ENCODE results near the gene IGLON5.
A peak's percentile ranks its signal among the peaks of the same experiment; 100 is the strongest.

Gene IGLON5

DNA sequence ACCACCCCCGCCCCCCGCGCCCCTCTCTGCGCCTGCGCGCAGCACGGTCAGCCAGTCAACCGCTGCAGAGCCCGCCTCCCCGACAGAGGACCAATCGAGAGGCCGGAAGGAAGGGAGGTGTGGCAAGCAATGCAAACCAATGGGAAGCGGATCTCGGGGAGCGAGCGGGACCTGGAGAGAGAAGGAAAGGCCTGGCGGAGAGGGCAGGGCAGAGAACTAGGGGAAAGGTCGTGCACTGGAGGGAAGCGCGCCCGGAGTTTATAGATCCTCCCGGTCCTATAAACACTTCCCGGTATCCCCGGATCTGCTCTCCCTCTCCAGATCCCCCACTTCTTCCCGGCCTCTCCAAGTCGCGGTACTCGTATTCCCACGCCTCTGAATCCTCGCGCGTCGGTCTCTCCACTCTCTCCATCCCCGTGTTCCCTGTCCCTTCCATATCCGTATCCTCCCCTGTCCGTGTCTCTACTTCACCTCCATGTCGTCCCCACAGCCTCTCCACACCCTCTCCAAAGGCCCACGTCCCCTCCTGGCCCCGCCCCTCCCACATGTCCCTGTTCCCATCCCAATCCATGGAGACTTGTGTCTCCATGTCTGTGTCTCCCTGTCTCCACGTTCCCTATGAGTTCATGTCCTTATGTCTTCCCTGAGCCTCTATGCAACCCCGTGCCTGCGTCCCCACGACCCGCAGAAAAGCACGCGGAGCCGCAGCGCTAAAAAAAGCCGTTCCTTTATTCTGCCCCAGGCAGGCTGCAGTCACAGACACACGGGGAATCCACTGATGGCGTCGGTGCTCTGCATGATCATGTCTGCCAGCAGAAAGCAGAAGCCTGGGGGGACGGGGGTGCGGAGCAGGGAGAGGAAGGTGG is 55.2 kb downstream of the IGLON5 start:
- peak; percentile 99 for DNase-seq

DNA sequence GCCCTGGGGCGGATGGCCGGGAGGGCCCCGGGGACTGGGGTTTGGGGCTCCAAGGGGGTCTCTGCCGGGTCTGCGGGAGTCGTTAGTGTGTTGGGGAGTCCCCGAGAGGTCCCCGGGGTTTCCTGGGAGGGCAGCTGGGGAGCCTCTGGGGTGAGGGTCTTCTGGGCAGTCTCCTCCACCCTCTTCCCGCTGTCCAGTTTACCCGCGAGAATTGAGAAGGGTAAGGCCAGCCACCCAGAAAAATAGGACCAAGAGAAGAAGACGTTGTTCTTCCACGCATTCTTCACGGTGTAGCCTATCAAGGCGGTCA is 55.8 kb downstream of the IGLON5 start:
- DNase-seq, result no peak

DNA sequence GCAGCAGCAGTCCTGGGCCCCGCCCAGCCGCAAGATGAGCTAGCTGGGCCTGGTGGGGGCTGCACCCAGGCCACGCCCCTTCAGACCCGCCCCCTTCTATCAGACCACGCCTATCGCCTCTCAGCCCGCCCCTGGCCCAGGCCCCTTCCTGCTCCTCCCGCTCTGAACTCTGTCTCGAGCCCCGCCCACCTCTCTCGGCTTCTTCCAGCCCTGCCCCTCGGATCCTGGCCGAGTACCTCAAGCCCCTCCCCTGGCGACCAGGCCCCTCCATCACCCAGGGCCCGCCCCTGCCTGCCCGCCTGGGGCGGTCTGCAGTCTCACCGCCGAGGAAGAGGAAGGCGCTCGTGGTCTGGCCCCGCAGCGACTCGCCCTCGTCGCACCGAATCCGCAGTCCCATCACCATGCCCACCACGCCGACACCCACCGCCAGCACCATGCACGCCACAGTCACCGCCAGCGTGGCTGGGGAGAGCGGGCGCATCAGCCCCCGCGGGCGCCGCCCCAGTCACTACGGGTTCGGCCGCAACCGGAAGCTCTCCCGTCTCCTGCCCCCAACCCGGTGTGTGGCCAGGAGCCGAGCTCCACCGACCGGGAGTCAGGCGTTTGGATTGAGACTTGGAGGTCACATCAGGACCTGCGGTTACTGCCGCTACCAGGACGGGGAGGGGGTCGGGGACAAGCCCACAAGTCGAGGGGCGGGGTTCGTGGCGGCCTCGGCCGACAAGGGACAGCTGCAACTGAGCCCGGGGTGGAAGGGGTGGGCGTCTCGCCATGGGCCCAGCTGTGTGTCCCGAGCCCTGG is 56.3 kb downstream of the IGLON5 start:
- peak; percentile 100 for DNase-seq

DNA sequence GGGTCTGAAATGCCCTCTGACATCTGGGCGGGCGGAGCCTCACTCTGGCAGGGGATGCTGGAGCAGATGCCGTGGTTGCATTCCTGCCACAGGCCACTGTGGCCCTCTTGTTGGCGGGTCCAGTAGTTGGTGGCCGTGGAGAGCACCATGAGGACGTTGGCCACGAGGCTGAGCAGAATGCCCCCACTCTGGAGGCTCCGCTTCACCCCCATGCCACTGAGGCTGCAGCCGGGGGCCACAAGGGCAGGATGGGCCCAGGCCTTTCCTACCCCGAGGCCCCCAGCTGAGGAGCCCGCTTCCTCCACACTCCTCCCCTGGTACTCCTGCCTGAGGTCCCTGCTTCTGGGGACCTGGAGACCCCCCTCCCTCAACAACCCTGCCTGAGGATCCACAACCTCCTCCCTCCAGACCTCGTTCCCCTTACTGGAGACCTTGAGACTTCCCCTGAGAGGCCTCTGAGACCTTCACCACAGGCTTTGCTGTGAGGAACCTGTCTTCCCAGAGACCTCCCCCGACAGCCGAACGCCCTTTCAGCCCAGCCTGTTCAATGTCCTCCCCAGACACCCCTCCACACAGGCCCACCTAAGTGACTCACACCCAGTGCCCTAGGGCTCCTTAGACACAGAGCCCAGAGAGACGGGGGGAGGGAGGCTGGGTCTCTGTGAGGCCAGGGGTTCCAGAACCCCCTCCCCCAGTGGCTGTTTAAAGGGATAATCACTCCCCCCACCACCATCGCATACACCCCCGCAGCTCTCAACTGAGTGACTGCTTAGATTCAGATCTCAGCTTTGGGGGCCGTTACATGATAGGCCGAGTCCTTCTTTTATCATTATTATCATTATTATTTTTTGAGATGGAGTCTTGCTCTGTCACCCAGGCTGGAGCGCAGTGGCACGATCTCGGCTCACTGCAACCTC is 57.2 kb downstream of the IGLON5 start, which contains the start of gene CLDND2:
Gene CLDND2 (minus strand): TSS at position 638 of the 917 bp plus-strand sequence. CDS start 426 bp downstream, at position 212.
- DNase-seq, result no peak

DNA sequence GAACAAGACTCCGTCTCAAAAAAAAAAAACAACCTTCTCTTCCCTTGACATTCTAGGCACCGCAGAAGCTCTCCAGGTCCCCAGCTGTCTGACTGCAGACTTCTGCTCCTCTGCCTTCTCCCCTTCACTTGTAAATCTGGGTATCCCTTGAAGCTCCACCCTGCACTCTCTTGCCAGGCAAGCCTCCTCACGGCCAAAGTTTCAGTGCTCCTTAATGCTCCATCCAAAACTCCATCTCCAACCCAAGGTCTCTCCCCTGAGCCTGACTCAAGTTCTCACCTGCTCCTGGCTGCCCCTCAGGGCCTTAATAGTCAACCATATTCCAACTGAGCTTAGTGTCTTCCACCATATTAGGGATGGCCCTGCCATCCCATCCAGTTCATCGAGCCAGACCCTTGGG is 58.8 kb downstream of the IGLON5 start:
- DNase-seq, result no peak

DNA sequence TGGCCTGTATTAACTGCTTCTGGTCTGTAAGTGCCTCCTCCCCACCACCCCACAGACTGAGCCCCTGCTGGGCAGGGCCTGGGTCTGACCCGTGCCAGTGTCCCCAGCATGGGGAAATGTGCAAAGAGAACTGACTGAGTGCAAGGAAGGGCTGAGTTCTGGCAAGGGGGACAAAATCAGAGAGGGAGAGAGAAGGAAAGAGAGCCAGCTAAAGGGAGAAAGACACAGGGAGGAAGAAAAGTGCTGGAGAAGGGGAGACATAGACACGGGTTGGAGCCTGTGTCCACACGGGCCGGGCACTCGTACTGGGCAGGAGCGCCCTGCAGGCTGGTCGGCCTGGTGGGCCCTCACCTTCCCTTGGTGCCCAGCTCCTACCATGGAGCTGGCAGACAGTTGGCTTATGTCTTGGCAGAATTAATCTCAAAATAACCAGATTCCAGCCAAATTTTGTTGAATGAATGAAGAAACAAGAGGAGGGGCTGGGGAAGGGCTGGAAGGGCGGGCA is 59.8 kb downstream of the IGLON5 start:
- no peak for DNase-seq

DNA sequence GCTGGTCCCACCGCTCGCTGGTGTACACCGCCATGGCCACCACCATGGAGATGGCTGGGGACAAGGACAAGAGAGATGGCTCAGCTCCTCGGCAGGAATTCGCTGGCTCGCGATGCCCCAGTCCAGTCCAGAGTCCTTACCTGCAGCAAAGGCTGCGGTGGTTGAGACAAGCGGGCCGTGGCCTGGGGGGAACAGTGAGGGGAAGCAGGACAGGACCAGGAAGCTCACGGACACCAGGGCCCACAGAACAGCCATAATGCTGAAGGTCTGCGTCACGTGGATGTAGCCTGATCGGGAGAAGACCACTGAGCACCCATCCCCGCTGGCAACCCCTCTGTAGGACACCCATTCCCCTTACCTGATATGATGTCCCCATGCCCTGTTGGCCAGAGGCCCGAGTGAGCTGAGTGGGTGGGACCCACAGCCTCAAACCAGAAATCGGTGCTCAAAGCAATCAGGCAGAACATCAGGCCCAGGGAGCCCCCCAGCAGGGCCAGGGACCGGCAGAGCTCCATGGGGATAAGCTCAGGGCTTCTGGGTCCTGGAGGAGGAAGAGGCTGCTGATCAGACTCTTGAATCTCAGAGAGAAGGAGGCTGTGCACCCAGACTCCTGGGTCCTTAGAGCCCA is 60.7 kb downstream of the IGLON5 start:
- no peak for DNase-seq

DNA sequence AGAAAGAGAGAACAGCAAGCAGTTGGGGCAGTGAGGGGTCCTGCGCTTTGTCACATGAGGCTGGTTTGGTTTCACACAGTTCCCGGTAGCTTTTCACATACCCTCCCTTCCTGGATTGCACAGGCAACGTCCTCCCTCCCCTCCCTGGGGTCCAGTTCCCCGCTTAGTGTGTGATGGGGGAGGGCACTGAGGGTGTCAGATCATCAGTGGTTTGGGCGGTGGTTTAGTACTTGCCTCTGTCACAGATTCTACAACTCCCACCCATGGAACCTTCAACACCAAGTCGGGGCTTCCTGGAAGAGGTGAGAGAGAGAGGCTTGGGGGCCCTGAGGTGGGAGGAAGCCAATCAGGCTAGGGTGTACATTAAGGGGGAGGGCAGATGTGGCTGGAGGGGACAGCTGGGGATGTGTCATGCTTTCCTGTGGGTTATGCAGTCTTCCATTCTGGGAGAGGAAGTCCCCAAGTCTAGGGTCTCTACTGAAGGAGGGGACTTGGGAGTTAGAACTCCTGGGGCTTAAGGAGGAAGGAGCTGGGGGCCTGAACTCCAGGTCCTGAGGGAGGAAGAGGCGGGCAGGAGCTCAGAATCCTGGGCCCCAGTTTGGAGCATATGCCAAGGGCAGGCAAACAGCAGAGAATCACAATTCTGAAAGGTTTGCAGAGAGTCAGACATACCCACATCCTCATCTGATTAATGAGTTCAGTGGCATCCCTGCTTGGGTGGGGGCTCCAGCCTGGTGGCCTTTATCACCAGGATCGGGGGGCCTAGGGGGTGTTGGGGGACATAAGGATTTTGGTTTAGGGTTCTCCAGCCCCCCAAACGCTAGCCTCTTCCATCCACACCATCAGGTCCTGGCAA is 61.4 kb downstream of the IGLON5 start, which contains the start of gene NKG7:
Gene NKG7 (minus strand): TSS at position 6 of the 856 bp plus-strand sequence. CDS start 119 bp downstream, outside the sequence.
- no peak for DNase-seq

DNA sequence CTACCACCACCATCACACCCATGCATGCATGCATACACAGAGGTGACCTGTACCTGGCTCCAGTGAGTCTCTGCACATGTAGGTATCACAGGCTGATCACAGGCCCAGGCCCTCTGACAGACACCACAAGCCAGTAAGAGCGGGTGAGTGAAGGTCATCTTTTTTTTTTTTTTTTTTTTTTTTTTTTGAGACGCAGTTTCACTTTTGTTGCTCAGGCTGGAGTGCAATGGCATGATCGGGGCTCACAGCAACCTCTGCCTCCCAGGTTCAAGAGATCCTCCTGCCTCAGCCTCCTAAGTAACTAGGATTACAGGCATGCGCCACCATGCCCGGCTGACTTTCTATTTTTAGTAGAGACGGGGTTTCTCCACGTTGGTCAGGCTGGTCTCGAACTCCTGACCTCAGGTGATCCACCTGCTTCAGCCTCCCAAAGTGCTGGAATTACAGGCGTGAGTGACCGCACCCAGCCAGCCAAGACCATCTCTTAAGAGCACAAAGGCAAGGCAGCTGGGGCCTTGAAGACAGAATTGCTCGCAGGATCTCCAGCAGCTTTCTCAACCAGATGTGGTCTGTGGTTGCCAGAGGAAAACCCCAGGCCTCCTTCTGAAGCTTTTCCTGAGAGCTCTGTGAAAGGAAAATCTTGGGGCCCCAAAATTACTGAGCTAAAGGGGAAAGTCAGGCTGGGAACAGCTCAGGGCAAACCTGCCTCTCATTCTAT is 64.2 kb downstream of the IGLON5 start:
- no peak for DNase-seq

DNA sequence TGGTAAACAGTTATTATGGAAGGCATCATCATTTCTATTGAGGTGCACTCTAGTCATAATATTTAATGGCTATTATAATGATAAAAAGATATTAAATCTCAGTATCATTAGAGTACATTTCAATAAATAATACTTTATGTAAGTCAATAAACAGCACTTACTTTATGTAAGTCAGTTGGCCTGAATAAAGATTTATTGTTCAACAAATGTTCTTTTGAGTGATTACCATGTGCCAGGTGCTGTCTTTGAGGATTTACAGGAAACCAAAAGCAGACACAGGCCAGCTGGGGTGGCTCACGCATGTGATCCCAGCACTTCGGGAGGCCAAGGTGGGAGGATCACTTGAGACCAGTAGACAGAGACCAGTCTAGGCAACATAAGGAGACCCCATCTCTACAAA is 66.0 kb downstream of the IGLON5 start:
- DNase-seq, result no peak

DNA sequence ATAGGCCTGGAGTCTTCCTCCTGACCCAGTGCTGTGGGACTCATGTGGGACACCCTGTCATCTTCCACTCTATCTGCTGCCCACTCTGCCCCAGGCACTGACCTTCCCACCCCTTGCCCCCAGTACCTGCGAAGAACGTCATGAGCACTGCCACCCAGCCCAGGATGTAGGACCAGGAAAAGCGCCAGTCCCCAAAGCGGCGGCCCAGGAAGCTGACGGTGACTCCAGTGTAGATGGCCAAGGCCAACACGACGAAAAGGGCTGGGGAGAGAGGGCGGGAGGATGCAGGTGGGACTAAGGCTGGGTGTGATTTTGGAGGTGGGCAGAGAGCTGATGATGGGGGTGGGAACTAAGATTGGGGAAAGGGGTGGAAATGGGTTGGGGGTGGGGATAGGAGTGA is 68.9 kb downstream of the IGLON5 start:
- DNase-seq, result no peak
